NT2/D1 (cell line): ENCODE results near the gene CLIP2.

ENCODE experiments used
- YY1 ChIP-seq: IDR thresholded peaks from 2 replicates; pipeline ENCODE4 v1.6.1; 2011; ENCODE audit not compliant: insufficient read length, insufficient read depth
- ZNF274 ChIP-seq: IDR thresholded peaks from 2 replicates; pipeline ENCODE4 v1.6.1; 2011; ENCODE audit warnings: mild to moderate bottlenecking, low read depth, low read length

DNA sequence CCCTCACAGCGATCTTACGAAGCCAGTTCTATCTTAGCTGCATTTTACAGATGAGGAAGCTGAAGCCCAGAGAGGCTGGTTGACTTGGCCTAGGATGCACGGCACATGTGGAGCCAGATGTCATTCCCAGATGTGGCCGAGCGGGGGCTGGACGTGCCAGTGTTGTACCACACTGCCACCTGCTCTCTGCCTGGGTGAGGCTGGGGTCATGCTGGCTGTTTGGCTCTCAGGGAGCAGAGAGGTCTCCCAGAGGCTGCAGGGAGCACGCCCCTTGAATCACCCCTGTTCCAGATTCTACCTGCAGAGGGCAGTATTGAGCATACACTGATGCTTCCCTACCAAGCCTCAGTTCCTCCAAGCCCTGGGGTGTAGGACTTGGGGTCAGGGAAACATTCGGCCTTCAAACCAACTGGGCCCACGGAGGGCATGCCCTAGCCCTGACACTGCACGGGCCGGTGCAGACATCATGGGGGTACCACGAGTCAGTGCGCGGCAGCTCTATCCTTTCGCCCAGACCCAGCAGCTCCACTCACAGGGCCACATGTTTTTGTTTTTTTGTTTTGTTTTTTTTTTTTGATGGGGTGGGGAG is 160.7 kb downstream of the CLIP2 start:
- TF ChIP-seq ZNF274 (no peak), YY1 (no peak)
